Measurements from ENCODE around the gene SERINC2. TPM values are rescaled to one million over a fixed set of nuclear protein-coding genes. Genes with fewer than 3 reads are reported as not detected.

Gene SERINC2
- 73.7 and 109 TPM in 2 replicates for polyA plus RNA-seq (2011; rRNA removed)
- 90.4 and 104 TPM in 2 replicates for polyA minus RNA-seq (2011; rRNA and poly(A)+ RNA removed)

DNA sequence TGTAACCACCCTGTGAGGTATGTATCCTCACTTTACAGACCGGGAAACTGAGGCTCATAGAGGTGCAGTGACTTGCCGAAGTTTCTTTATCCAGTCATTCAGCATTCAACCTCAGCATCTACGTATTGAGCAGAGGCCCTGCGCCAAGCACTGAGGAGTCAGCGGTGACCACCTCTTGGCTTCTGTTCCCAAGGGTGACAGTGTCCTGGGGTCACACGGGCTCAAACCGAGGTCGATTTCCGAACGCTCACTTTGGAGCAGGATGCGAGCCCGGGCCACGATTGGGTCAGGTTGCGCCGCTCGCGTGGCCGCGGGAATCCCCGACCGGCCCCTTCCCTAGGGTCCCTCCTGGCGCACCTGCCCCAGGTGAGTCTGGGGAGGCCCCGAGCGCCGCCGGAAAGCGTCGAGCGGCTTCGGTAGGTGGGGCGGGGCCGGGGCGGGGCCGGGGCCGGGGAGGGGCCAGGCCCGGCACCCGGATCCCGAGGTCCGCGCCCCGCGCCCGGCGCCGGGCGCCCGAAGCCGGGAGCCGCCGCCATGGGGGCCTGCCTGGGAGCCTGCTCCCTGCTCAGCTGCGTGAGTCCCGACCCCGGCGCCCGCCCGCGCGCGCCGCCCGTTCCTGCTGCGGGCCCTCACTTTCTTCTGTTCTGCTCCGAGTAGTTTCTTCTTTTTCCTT is at the start of gene SERINC2:
Gene SERINC2 (plus strand): TSS at position 482 of the 673 bp plus-strand sequence. CDS start 53 bp downstream, at position 535.
- Histone ChIP-seq H3K4me3 (ENCODE audit: low read depth, low read length) (peak within 1 kb of the TSS; percentile 83), H3K36me3 (ENCODE audit: control insufficient read depth, insufficient read depth, low read length) (peaks cover 1% of the 10 kb centered on the region; the same call in 1 of the 2 replicates), H3K27me3 (ENCODE audit: control insufficient read depth, insufficient read depth, low read length) (no peaks in the 10 kb centered on the region)
- CTCF ChIA-PET: interaction anchor here (1.2 to 20.2 kb wide), 5 partner anchors 10 to 136 kb away, joined by 3 to 387 read pairs (median 4); no protein-coding TSS in a partner anchor
- POLR2A ChIA-PET: interaction anchor here (0.6 to 1.4 kb wide), 2 partner anchors 15 to 16 kb away, joined by 3 read pairs; no protein-coding TSS in a partner anchor
- TF ChIP-seq, protein P1, sequence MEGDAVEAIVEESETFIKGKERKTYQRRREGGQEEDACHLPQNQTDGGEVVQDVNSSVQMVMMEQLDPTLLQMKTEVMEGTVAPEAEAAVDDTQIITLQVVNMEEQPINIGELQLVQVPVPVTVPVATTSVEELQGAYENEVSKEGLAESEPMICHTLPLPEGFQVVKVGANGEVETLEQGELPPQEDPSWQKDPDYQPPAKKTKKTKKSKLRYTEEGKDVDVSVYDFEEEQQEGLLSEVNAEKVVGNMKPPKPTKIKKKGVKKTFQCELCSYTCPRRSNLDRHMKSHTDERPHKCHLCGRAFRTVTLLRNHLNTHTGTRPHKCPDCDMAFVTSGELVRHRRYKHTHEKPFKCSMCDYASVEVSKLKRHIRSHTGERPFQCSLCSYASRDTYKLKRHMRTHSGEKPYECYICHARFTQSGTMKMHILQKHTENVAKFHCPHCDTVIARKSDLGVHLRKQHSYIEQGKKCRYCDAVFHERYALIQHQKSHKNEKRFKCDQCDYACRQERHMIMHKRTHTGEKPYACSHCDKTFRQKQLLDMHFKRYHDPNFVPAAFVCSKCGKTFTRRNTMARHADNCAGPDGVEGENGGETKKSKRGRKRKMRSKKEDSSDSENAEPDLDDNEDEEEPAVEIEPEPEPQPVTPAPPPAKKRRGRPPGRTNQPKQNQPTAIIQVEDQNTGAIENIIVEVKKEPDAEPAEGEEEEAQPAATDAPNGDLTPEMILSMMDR (IDR thresholded peaks at IDR 0.05; ENCODE audit: insufficient read depth, low read depth, low read length): no peak
- DNase-seq (ENCODE audit: low read depth): no peak

DNA sequence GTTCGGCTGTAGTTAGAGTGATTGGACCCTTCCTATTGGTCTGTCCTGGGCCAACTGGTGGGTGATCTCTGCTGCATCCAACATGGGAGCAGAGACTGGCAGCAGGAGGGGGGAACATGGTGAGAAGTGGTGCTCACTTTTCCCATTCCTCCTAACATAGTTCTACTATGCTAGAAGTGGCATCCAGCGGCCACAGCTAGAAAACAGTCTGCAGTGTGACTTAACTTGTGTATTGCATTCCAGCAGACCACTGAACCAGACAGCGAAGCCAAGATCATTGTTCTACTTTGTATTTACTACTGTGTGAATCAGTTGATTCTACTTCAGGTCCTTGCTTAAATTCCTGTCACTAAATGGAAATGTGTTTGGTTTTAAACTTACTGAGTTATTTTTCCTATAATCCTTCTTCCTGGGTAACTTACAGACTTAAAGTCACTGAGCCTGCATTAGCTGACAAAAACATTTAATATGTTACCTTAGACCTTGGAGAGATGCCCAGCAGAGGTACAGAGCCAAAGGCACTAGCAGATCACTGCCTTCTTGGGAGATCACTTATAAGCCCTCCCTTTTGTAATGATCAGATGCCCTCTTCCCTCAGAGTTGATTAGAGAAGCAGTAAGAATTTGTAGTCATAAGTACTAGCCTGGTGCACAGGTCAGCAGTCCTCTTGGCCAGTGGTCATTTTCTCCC is 48.3 kb upstream of the SERINC2 start:
- TF ChIP-seq, protein P1 (IDR thresholded peaks at IDR 0.05; ENCODE audit: insufficient read depth, low read depth, low read length): no peak
- CTCF ChIA-PET: interaction anchor here (0.8 to 1.1 kb wide), 2 partner anchors 9 to 58 kb away, joined by 3 read pairs; no protein-coding TSS in a partner anchor
- H3K27me3 ChIP-seq (ENCODE audit: control insufficient read depth, insufficient read depth, low read length): no peaks in the 10 kb centered on the region
- POLR2A ChIA-PET: no interaction called here
- H3K4me3 ChIP-seq (ENCODE audit: low read depth, low read length): no peak overlapping the region
- DNase-seq (ENCODE audit: low read depth): no peak
- peaks cover 12% of the 10 kb centered on the region for H3K36me3 ChIP-seq (ENCODE audit: control insufficient read depth, insufficient read depth, low read length)

DNA sequence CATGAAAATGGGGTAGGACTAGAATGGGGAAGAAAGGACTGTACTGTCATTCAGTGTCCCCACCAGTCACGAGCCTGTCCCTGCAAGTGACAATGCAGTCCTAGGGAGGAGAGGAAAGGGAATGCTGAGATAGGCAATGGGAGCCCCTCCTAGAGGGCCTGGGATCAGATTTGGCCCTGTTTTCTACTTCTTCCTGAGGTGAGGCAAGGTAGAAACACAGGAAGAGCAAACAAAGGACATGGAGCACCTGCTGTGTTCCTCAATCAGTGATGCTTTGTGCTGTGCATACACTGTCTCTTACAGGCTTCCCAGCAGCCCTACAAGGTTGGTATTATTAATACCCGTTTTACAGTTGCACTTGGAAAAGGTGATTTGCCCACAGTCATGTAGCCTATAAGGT is 46.2 kb upstream of the SERINC2 start:
- Histone ChIP-seq H3K4me3 (ENCODE audit: low read depth, low read length) (no peak overlapping the region), H3K36me3 (ENCODE audit: control insufficient read depth, insufficient read depth, low read length) (peaks cover 10% of the 10 kb centered on the region), H3K27me3 (ENCODE audit: control insufficient read depth, insufficient read depth, low read length) (no peaks in the 10 kb centered on the region)
- CTCF ChIA-PET: no interaction called here
- TF ChIP-seq, protein P1 (IDR thresholded peaks at IDR 0.05; ENCODE audit: insufficient read depth, low read depth, low read length): no peak
- DNase-seq (ENCODE audit: low read depth): no peak
- POLR2A ChIA-PET: no interaction called here

DNA sequence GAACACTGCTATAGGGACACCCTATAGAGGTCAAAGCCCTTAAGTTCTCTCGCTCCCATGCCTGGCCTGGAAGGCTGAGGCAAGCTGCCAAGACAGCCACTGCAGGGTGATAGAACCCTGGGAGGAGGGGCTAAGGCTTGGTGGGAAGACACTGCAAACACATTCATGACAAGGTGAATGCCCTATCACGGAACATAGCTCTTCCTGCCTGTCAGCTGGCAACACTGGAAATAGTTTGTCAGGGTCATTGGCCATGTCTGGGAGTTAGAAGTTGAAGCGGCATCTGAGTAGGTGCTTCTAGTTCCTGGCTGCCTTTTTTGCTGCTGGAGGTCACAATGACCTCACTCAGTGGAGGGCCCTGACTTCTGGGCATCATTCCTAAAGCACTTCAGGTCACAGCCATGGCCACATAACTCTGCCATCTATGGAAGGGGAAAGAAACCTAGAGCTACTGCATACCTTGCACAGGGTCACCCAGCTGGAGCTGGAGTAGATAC is 44.4 kb upstream of the SERINC2 start:
- peaks cover 9% of the 10 kb centered on the region for H3K36me3 ChIP-seq (ENCODE audit: control insufficient read depth, insufficient read depth, low read length)
- TF ChIP-seq, protein P1 (IDR thresholded peaks at IDR 0.05; ENCODE audit: insufficient read depth, low read depth, low read length): no peak
- DNase-seq (ENCODE audit: low read depth): no peak
- POLR2A ChIA-PET: no interaction called here
- H3K27me3 ChIP-seq (ENCODE audit: control insufficient read depth, insufficient read depth, low read length): no peaks in the 10 kb centered on the region
- no peak overlapping the region for H3K4me3 ChIP-seq (ENCODE audit: low read depth, low read length)
- CTCF ChIA-PET: no interaction called here

DNA sequence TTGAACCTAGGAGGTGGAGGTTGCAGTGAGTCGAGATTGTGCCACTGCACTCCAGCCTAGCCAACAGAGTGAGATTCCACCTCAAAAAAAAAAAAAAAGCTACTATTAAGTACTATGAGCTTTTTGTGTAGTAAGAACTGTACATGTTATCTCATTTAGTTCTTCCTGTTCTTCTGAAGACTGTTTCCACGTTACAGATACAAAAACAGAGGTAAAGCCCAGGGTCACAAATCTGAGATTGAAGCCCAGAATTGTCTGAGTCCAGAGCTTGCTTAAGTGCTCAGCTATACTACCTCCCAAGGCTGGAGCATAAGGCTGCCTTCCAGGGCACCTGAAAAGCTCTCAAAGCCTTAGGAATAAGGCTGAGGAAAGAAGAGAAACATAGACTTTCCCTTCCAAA is 43.0 kb upstream of the SERINC2 start:
- TF ChIP-seq, protein P1 (IDR thresholded peaks at IDR 0.05; ENCODE audit: insufficient read depth, low read depth, low read length): no peak
- ChIA-PET POLR2A (no interaction called here), CTCF (interaction anchor here (0.7 to 1.8 kb wide), 2 partner anchors 51 to 52 kb away, joined by 3 to 5 read pairs; no protein-coding TSS in a partner anchor)
- H3K36me3 ChIP-seq (ENCODE audit: control insufficient read depth, insufficient read depth, low read length): peaks cover 6% of the 10 kb centered on the region
- no peaks in the 10 kb centered on the region for H3K27me3 ChIP-seq (ENCODE audit: control insufficient read depth, insufficient read depth, low read length)
- no peak for DNase-seq (ENCODE audit: low read depth)
- no peak overlapping the region for H3K4me3 ChIP-seq (ENCODE audit: low read depth, low read length)

Measured in BJ (cell line).